ENCODE data around the gene ABL1.

The ABL1 gene

GRCh38 chr9:130884111-130884531, 49.1 kb downstream of the ABL1 start:
- no peak for TF ChIP-seq CTCF (IDR thresholded peaks at IDR 0.05; ENCODE audit: low read depth, low read length)
- no peak for DNase-seq (ENCODE audit: extremely low read depth, low read depth)

GRCh38 chr9:130884542-130885483, 49.8 kb downstream of the ABL1 start:
- no peak for TF ChIP-seq CTCF (IDR thresholded peaks at IDR 0.05; ENCODE audit: low read depth, low read length)
- DNase-seq (ENCODE audit: extremely low read depth, low read depth) = no peak

- DNase-seq (ENCODE audit: extremely low read depth, low read depth) = no peak
- no peak for TF ChIP-seq CTCF (IDR thresholded peaks at IDR 0.05; ENCODE audit: low read depth, low read length)
Measured at GRCh38 chr9:130885484-130886375, 50.7 kb downstream of the ABL1 start.

GRCh38 chr9:130886981-130887380, 51.9 kb downstream of the ABL1 start:
- TF ChIP-seq CTCF (IDR thresholded peaks at IDR 0.05; ENCODE audit: low read depth, low read length) = no peak
- DNase-seq (ENCODE audit: extremely low read depth, low read depth) = no peak

GRCh38 chr9:130887494-130888144, 52.6 kb downstream of the ABL1 start:
- no peak for DNase-seq (ENCODE audit: extremely low read depth, low read depth)
- no peak for TF ChIP-seq CTCF (IDR thresholded peaks at IDR 0.05; ENCODE audit: low read depth, low read length)

- no peak for TF ChIP-seq CTCF (IDR thresholded peaks at IDR 0.05; ENCODE audit: low read depth, low read length)
- no peak for DNase-seq (ENCODE audit: extremely low read depth, low read depth)
Measured at GRCh38 chr9:130888146-130888885, 53.3 kb downstream of the ABL1 start.

All from AG09319 (cell line).